Panc1 (cell line): Measurements from ENCODE around the gene ACOXL.

Experiments
- CTCF ChIP-seq: fragments of 450-650 bp; IDR thresholded peaks from 2 replicates; pipeline ENCODE4 v1.5.1; 2017; ENCODE audit warnings: mild to moderate bottlenecking
- POLR2AphosphoS5 ChIP-seq: IDR thresholded peaks from 2 replicates; pipeline ENCODE4 v1.6.1; 2012; ENCODE audit warnings: mild to moderate bottlenecking, low read depth, low read length, moderate library complexity
- REST ChIP-seq, 2 experiments: IDR thresholded peaks; 2 replicates each; pipeline ENCODE4 v1.6.1; 2011 to 2012; ENCODE audit warnings: low read depth in 2 of 2, control low read depth in 1 of 2, low read length in 1 of 2, mild to moderate bottlenecking in 1 of 2, moderate library complexity in 1 of 2; ENCODE audit not compliant: insufficient read depth in 1 of 2

GRCh38 chr2:111039628-111040383, 307.4 kb downstream of the ACOXL start:
- TF ChIP-seq POLR2AphosphoS5 (no peak), CTCF (no peak), REST (IDR thresholded peaks at IDR 0.05; ENCODE audit: insufficient read depth in 1 of 2, low read depth in 2 of 2, low read length in 1 of 2) (no peak)
